Stimulated activated CD8-positive, alpha-beta memory T cell treated with anti-CD3 and anti-CD28 coated beads, Interleukin-4, amount 100 ng/mL, for 24 hours (primary cell): ENCODE data around the gene PGD.
"Not testable (repeated sequence)": the region's sequence is repeated elsewhere in the genome, so short reads cannot be mapped to it uniquely, and the experiment has no call there.

Experiments used
- DNase-seq: peaks from one replicate; pipeline ENCODE4 v3.0.0-alpha.2; 2020; ENCODE audit warnings: low read depth

The PGD gene

DNA sequence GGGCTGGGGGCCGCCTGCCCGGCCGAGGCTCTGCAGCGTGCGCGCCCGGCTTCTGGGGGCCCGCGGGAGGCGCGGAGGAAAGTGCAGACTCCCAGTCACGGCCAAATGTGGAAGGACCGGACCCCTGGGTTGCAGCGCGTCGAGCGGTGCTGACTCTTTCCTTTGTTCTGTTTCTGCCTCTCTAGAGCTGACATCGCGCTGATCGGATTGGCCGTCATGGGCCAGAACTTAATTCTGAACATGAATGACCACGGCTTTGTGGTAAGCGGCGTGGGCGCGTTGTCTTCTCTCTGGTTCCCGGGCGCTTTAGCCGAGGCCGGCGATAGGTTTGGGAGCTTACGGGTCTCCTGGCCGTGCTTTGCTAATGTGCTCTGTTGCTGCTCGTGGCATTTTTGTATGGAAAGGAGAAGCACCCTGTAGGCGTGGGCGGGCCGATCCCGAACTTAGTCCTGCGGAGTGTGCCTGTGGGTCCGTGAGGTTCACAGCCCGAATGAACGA lies 629 bp downstream of the PGD start:
- no peak for DNase-seq

- no peak for DNase-seq
Measured at GRCh38 chr1:10400013-10400412, 1.1 kb downstream of the PGD start.

DNA sequence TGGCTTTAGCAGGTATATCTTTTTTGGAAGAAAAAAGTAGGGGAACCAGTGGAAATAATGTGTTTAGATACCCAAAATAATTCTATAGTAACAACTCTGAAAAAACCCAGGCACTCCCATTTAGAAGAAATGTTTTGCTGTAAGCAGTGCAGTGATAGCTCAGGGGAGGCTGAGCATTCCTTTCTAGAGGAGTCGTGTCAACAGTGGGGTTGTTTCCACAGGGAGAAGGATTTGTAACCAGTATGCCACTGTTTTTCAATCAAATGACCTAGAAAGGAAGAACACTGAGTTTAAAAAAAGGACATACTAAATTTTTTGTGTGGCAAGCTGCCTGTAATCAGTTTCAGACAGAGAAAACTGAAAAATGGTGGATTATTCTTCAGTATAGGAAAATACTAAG lies 2.4 kb downstream of the PGD start:
- DNase-seq: no peak

DNA sequence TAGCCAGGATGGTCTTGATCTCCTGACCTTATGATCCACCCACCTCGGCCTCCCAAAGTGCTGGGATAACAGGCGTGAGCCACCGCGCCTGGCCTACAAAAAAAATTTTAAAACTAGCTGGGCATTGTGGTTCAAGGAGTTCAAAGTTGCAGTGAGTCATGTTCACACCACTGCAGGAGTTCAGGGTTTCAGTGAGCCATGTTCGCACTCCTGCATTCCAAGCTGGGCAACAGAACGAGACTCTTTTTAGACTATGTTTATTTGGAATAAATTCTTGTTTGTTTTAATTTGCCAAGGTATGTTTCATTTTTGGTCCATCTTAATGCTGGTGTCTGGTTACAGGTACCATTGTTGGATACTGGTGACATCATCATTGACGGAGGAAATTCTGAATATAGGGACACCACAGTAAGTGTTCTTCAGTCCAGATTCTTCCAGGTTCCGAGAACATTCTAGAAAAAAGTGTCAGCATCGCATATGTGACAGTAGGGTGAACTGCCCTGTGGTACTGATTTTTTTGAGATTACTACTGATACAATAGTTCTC lies 3.9 kb downstream of the PGD start:
- no peak for DNase-seq

DNA sequence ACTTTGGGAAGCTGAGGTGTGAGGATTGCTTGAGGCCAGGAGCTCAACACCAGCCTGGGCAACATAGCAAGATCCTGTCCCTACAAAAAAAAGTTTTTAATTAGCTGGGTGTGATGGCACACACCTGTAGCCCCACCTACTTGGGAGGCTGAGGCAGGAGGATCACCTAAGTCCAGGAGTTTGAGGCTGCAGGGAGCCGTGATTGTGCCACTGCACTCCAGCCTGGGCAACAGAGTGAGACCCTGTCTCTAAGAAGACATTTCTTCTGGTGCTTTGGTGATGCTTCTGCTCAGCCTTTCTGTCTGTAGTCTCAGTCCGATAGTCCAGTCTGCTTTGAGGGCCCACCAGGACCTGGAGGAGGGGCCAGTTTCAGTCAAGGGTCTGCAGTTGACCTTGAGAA lies 8.3 kb downstream of the PGD start:
- no peak for DNase-seq

- DNase-seq: no peak
Measured at GRCh38 chr1:10415211-10415930, 16.5 kb downstream of the PGD start.

DNA sequence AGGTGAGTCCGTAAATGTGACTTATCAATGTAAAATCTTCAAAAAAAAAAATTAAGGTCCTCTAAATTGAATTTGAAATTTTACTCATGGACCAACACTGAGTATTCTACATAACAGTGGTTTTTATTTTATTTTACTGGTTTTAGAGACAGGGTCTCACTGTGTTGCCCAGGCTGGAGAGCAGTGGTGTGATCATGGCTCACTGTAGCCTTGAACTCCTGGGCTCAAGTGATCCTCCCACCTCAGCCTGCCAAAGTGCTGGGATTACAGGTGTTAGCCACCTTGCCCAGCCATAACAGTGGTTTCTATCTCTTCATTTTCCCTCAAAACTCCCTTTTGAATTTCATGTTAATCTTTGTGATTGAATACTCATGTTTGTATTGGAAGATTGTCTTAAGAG lies 17.1 kb downstream of the PGD start:
- DNase-seq: not testable (repeated sequence)

DNA sequence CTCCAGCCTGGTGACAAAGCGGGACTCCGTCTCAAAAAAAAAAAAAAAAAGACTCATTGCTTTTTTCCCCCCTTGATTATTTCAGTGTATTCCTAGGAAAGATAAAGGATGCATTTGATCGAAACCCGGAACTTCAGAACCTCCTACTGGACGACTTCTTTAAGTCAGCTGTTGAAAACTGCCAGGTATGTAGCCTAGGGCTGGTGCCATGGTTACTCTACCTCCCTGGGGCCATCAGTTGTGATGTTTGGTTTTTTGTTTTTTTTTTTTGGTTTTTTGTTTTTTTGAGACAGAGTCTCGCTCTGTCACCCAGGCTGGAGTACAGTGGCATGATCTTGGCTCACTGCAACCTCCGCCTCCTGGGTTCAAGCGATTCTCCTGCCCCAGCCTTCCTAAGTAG lies 19.9 kb downstream of the PGD start:
- DNase-seq: not testable (repeated sequence)

DNA sequence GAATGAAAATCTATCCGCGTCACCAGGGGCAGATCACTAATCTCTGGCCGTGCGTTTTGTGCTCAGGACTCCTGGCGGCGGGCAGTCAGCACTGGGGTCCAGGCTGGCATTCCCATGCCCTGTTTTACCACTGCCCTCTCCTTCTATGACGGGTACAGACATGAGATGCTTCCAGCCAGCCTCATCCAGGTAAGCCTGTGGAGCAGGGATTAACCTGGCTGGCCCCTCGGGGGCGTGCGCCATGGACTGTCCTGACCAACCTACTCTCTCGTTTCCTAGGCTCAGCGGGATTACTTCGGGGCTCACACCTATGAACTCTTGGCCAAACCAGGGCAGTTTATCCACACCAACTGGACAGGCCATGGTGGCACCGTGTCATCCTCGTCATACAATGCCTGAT lies 20.5 kb downstream of the PGD start:
- DNase-seq: no peak

DNA sequence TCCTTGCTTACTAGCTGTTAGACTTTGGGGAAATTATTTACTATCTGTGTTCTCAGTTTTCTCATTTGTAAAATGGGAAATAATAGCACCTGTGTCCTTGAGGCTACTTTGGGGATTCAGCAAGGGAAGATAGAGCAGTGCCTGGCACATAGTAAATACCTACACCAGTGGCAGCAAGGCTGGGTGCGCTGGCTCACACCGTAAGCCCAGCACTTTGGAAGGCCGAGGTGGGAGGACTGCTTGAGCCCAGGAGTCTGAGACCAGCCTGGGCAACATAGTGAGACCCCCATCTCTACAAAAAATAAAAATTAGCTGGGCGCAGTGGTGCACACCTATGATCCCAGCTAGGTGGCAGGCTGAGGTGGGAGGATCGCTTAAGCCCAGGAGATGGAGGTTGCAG lies 22.8 kb downstream of the PGD start:
- no peak for DNase-seq

DNA sequence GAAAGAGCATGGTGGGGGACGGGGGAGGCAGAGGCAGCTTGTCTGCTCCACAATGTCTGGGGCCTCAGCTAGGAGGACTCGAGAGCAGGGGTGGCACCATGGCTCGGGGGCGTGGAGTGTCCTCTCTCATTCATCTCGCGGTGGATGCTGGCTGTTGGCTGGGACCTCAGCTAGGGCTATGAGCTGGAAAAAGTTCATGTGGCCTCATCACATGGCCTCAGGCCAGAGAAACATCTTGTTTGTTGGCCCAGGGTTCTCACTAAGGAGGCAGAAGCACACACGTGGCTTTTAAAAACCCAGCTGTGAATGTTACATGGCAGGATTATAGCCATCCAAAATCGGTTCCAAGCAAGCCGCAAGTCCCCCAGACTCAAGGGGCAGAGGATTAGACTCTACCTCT lies 25.2 kb downstream of the PGD start:
- DNase-seq: no peak

GRCh38 chr1:10424651-10425050 lies 25.8 kb downstream of the PGD start:
- DNase-seq: no peak

DNA sequence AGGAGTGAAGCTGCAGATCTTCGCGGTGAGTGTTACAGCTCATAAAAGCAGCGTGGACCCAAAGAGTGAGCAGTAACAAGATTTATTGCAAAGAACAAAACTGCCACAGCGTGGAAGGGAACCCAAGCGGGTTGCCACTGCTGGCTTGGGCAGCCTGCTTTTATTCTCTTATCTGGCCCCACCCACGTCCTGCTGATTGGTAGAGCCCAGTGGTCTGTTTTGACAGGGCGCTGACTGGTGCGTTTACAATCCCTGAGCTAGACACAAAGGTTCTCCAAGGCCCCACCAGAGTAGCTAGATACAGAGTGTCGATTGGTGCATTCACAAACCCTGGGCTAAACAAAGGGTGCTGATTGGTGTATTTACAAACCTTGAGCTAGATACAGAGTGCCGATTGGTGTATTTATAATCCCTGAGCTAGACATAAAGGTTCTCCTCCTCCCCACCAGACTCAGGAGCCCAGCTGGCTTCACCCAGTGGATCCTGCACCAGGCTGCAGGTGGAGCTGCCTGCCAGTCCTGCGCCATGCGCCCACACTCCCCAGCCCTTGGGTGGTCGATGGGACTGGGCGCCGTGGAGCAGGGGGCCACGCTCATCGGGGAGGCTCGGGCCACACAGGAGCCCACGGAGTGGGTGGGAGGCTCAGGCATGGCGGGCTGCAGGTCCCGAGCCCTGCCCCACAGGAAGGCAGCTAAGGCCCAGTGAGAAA lies 27.1 kb downstream of the PGD start:
- not testable (repeated sequence) for DNase-seq

DNA sequence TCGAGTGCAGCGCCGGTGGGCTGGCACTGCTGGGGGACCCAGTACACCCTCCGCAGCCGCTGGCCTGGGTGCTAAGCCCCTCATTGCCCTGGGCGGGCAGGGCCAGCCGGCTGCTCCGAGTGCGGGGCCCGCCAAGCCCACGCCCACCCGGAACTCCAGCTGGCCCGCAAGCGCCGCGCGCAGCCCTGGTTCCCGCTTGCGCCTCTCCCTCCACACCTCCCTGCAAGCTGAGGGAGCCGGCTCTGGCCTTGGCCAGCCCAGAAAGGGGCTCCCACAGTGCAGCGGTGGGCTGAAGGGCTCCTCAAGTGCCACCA lies 27.6 kb downstream of the PGD start:
- DNase-seq: not testable (repeated sequence)

DNA sequence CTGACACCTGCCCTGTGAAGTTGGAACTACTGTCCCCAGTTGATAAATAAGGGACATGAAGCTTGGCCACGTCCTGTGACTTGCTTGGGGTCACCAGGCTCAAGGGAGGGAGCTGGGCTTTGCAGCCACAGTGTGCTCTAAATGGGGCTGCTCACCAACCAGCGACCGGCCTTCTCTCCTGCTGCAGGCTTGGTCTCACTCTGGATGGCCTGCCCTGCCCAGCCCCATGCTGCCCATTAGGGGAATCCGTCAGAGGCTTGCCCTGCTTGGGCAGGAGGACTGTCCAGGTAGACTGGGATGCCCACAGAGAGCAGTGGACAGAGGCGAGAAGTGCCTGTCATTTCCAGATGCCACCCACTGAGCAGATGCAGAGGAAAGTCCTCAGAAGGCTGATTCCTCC lies 30.1 kb downstream of the PGD start:
- no peak for DNase-seq

GRCh38 chr1:10429868-10430215 lies 31.0 kb downstream of the PGD start:
- no peak for DNase-seq

DNA sequence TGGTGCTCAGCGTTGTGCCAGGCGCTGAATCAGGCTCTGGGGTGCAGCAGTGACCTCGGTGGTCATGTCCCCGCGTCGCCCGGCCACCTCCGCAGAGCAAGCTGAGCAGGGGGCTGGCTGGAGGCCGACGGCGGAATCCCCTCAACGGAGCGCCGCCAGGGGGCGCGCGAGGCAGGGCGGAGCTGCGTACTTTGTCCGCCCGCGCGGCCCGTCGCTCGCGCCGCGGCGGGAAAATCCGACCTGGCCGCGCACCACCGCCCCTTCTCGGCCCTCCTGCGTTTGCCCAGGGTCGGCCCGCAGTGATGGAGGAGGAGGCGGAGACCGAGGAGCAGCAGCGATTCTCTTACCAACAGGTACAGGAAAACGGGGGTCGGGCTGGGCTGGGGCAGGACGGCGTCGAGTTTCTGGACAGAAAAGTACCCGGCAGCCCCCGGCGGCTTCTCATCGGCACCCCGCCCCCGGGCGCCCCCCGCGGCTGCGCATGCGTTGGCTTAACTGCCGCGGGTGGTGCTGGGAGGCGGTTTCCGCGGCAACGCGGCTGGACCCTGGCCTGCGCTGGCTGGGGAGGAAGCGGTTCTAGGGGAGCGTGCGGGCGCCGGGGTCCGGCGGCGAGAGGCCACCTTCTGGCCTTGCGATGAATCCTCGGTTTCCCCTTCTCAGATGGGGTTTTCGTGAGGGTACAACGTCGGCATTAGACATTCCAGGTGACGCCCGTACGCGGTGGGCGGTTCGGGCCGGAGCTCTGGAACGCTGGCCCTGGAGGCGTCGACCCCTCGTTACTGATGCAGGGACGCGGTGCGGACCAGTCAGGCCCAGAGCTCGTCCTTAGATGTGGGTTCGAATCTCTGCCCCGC lies 31.6 kb downstream of the PGD start, which contains the start of gene CENPS:
CENPS (plus strand) TSS at position 218 of the 854 bp plus-strand sequence; CDS start at position 303, 85 bp downstream.
- peak; percentile 95 for DNase-seq

- no peak for DNase-seq
Measured at GRCh38 chr1:10431070-10431730, 32.3 kb downstream of the PGD start.

- no peak for DNase-seq
Measured at GRCh38 chr1:10432910-10433700, 34.2 kb downstream of the PGD start.

DNA sequence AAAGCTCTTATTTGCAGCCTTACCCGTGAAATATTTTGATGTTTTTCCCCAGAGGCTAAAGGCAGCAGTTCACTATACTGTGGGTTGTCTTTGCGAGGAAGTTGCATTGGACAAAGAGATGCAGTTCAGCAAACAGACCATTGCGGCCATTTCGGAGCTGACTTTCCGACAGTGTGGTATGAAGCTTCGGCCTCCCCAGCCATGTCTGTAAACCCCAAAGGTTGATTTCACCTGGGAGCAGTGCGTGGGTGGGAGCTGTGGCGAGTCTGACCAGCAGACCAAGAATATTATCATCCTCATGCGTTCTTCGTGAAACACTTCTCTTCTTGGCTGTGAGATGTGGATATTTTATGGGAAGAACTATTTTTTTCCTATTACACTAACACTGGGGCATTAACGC lies 34.9 kb downstream of the PGD start:
- no peak for DNase-seq

GRCh38 chr1:10434590-10434989 lies 35.7 kb downstream of the PGD start:
- DNase-seq: no peak
